HK-2 (cell line): ENCODE results near the gene SULF2.

Experiments used
- DNase-seq: peaks from one replicate; pipeline ENCODE4 v3.0.0-alpha.2; 2018; ENCODE audit not compliant: unreplicated experiment

SULF2 gene

GRCh38 chr20:47737923-47738322, 47.4 kb downstream of the SULF2 start:
- no peak for DNase-seq

GRCh38 chr20:47736570-47737152, 48.6 kb downstream of the SULF2 start:
- DNase-seq = no peak

GRCh38 chr20:47735412-47736400, 49.6 kb downstream of the SULF2 start:
- DNase-seq = no peak

- no peak for DNase-seq
These were observed 50.4 kb downstream of the SULF2 start for GRCh38 chr20:47734870-47735269.

GRCh38 chr20:47733892-47734291, 51.4 kb downstream of the SULF2 start:
- no peak for DNase-seq

- DNase-seq = no peak
These were observed 54.5 kb downstream of the SULF2 start for GRCh38 chr20:47730744-47731143.

- DNase-seq = no peak
These were observed 55.8 kb downstream of the SULF2 start for GRCh38 chr20:47729472-47729871.

GRCh38 chr20:47727909-47728361, 57.3 kb downstream of the SULF2 start:
- no peak for DNase-seq

- DNase-seq = no peak
These were observed 58.0 kb downstream of the SULF2 start for GRCh38 chr20:47727170-47727880.

GRCh38 chr20:47726632-47727031, 58.6 kb downstream of the SULF2 start:
- no peak for DNase-seq

- peak; percentile 77 for DNase-seq
These were observed 59.9 kb downstream of the SULF2 start for GRCh38 chr20:47725248-47725973.

GRCh38 chr20:47724910-47725247, 60.4 kb downstream of the SULF2 start:
- no peak for DNase-seq

GRCh38 chr20:47724396-47724795, 60.9 kb downstream of the SULF2 start:
- DNase-seq = no peak

- no peak for DNase-seq
These were observed 62.0 kb downstream of the SULF2 start for GRCh38 chr20:47723322-47723721.

GRCh38 chr20:47720636-47721427, 64.4 kb downstream of the SULF2 start:
- no peak for DNase-seq

- no peak for DNase-seq
These were observed 65.7 kb downstream of the SULF2 start for GRCh38 chr20:47719625-47720024.

GRCh38 chr20:47719211-47719610, 66.1 kb downstream of the SULF2 start:
- no peak for DNase-seq

- no peak for DNase-seq
These were observed 66.9 kb downstream of the SULF2 start for GRCh38 chr20:47718398-47718797.

- no peak for DNase-seq
These were observed 67.9 kb downstream of the SULF2 start for GRCh38 chr20:47717421-47717820.

GRCh38 chr20:47713878-47714450, 71.3 kb downstream of the SULF2 start:
- DNase-seq = no peak

- no peak for DNase-seq
These were observed 72.1 kb downstream of the SULF2 start for GRCh38 chr20:47713163-47713562.
